ENCODE measurements around the gene CLCA2.
A peak's percentile ranks its signal among the peaks of the same experiment; 100 is the strongest.

CLCA2 gene

DNA sequence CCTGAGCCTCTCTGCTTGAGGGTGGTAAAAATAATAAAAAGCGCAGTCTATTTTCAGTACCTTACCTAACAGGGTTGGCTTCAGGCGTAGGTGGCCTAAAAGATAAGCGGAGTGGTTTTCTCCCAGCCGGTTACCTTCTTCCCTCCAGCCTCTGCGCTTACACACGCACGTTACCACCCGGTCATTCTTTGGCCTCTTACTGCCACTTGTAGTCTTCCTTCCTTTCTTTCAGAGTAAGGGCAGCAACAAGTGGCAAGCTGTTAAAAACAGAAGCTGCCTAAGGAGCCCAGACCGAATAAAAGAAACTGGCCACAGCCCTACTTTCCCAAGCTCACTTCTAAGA lies 80.1 kb downstream of the CLCA2 start:
- no peak overlapping the region for H3K4me3 ChIP-seq (replicated peaks; ENCODE audit: low read depth, low read length)
- TF ChIP-seq, protein P1, sequence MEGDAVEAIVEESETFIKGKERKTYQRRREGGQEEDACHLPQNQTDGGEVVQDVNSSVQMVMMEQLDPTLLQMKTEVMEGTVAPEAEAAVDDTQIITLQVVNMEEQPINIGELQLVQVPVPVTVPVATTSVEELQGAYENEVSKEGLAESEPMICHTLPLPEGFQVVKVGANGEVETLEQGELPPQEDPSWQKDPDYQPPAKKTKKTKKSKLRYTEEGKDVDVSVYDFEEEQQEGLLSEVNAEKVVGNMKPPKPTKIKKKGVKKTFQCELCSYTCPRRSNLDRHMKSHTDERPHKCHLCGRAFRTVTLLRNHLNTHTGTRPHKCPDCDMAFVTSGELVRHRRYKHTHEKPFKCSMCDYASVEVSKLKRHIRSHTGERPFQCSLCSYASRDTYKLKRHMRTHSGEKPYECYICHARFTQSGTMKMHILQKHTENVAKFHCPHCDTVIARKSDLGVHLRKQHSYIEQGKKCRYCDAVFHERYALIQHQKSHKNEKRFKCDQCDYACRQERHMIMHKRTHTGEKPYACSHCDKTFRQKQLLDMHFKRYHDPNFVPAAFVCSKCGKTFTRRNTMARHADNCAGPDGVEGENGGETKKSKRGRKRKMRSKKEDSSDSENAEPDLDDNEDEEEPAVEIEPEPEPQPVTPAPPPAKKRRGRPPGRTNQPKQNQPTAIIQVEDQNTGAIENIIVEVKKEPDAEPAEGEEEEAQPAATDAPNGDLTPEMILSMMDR (IDR thresholded peaks at IDR 0.05; ENCODE audit: low read length, missing control alignments): no peak
- DNase-seq (ENCODE audit: low read depth): peak; percentile 31

DNA sequence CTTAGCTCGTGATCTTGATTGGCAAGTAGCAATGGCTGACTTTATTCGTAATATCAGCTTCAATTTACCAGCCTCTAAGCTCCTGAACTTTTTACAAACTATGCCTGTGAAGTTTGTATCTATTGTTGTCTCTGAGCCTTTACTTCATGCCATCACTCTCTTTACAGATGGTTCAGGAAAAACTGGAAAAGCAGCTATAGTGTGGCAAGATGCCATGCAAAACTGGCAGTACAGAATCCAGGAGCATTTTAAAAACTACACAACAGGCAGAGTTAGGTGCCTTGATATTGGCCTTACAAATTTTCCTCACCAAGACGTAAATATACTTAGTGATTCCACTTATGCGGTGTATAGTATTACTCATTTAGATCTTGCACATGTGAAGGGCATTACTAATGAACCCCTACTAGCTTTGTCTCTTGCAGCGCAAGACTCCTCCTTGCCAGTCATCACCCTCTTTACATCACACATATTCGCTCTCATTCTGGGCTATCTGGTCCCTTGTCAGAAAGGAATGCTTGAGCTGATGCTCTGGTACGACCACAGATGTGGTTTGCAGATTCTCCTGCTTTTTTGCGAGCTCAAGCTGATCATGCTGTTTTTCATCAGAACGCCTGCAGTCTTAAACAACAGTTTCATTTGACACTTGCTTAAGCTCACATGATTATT lies 81.1 kb downstream of the CLCA2 start:
- DNase-seq (ENCODE audit: low read depth): peak; percentile 22
- TF ChIP-seq, protein P1 (IDR thresholded peaks at IDR 0.05; ENCODE audit: low read length, missing control alignments): no peak
- H3K4me3 ChIP-seq (replicated peaks; ENCODE audit: low read depth, low read length): no peak overlapping the region

DNA sequence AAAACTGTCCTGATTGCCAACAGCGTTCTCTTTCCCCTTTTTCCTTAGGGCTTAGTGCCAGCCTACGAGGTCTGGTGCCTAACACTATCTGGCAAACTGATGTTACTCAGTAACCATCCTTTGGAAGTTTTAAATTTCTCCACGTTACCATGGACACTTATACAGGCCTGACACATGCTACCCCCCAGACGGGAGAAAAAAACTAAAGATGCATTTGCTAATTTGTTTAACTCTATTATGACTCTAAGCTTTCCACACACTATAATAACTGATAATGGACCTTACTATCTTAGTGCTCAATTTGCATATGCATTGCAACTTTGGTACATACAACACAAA lies 81.6 kb downstream of the CLCA2 start:
- H3K4me3 ChIP-seq (replicated peaks; ENCODE audit: low read depth, low read length): no peak overlapping the region
- no peak for DNase-seq (ENCODE audit: low read depth)
- TF ChIP-seq, protein P1 (IDR thresholded peaks at IDR 0.05; ENCODE audit: low read length, missing control alignments): no peak

Measured in fibroblast of pulmonary artery (primary cell).